ENCODE measurements around the gene PKHD1.
"Not testable (repeated sequence)": the region's sequence is repeated elsewhere in the genome, so short reads cannot be mapped to it uniquely, and the experiment has no call there.

The PKHD1 gene

GRCh38 chr6:52012582-52012981, 74.8 kb downstream of the PKHD1 start:
- Histone ChIP-seq H3K9me3 (ENCODE audit: low read length) (no peaks in the 10 kb centered on the region), H3K27me3 (ENCODE audit: control insufficient read depth in 1 of 2, insufficient read depth in 2 of 2, low read length in 2 of 2) (no peaks in the 10 kb centered on the region), H3K4me3 (ENCODE audit: low read depth in 1 of 2, low read length in 2 of 2) (no peak overlapping the region), H3K27ac (ENCODE audit: low read depth, low read length) (no peak overlapping the region), H3K4me1 (ENCODE audit: insufficient read depth, low read length) (peaks cover 5% of the 10 kb centered on the region), H3K36me3 (ENCODE audit: insufficient read depth, low read length) (no peaks in the 10 kb centered on the region), H3K9ac (ENCODE audit: low read length) (no peak overlapping the region)

DNA sequence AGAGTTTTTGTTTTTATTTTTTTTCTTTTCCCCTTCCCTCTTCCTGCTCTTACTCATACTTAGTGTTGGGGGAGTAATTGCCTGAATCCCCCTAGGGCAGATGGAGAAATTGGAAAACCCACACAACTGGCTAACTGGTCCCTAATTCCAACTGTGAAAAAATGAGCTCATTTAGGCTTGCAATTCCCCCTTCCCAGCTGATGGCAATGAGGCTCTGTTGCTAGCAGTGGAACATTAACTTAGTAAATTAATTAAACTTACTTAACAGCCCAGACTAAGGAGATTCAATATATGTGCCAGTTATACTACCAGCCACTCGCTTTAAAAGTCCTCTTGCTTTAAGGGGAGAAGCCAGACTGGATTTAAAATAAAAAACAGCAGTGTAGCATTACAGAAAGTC, 76.6 kb downstream of the PKHD1 start:
- Histone ChIP-seq H3K9me3 (ENCODE audit: low read length) (no peaks in the 10 kb centered on the region), H3K4me1 (ENCODE audit: insufficient read depth, low read length) (peaks cover 5% of the 10 kb centered on the region), H3K27ac (ENCODE audit: low read depth, low read length) (no peak overlapping the region), H3K9ac (ENCODE audit: low read length) (no peak overlapping the region), H3K4me3 (ENCODE audit: low read depth in 1 of 2, low read length in 2 of 2) (no peak overlapping the region), H3K36me3 (ENCODE audit: insufficient read depth, low read length) (no peaks in the 10 kb centered on the region), H3K27me3 (ENCODE audit: control insufficient read depth in 1 of 2, insufficient read depth in 2 of 2, low read length in 2 of 2) (no peaks in the 10 kb centered on the region)

DNA sequence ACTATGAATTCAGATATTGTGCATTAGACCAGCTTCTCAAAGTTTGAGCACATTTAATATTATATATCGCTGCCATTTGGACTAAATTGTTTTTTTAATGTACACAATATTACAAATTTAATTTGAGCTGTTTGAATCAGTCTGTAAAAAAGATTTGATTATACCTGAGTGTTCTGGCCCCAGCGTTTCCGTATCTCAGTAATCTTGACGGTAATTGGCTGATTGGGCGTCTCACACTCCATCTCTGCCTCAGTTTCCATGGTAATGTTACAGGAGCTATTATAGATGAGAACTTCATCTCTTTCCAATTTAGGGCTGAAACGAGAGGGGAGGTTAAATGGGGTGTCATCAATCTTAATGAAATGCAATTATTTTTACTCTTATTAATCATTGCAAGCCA, 77.3 kb downstream of the PKHD1 start:
- peaks cover 5% of the 10 kb centered on the region for H3K4me1 ChIP-seq (ENCODE audit: insufficient read depth, low read length)
- H3K9me3 ChIP-seq (ENCODE audit: low read length), result no peaks in the 10 kb centered on the region
- no peak overlapping the region for H3K27ac ChIP-seq (ENCODE audit: low read depth, low read length)
- no peaks in the 10 kb centered on the region for H3K27me3 ChIP-seq (ENCODE audit: control insufficient read depth in 1 of 2, insufficient read depth in 2 of 2, low read length in 2 of 2)
- no peak overlapping the region for H3K9ac ChIP-seq (ENCODE audit: low read length)
- no peak overlapping the region for H3K4me3 ChIP-seq (ENCODE audit: low read depth in 1 of 2, low read length in 2 of 2)
- no peaks in the 10 kb centered on the region for H3K36me3 ChIP-seq (ENCODE audit: insufficient read depth, low read length)

GRCh38 chr6:52009466-52010140, 77.8 kb downstream of the PKHD1 start:
- peaks cover 5% of the 10 kb centered on the region for H3K4me1 ChIP-seq (ENCODE audit: insufficient read depth, low read length)
- H3K9ac ChIP-seq (ENCODE audit: low read length), result no peak overlapping the region
- no peaks in the 10 kb centered on the region for H3K36me3 ChIP-seq (ENCODE audit: insufficient read depth, low read length)
- H3K4me3 ChIP-seq (ENCODE audit: low read depth in 1 of 2, low read length in 2 of 2), result no peak overlapping the region
- H3K27me3 ChIP-seq (ENCODE audit: control insufficient read depth in 1 of 2, insufficient read depth in 2 of 2, low read length in 2 of 2), result no peaks in the 10 kb centered on the region
- no peak overlapping the region for H3K27ac ChIP-seq (ENCODE audit: low read depth, low read length)
- H3K9me3 ChIP-seq (ENCODE audit: low read length), result no peaks in the 10 kb centered on the region

DNA sequence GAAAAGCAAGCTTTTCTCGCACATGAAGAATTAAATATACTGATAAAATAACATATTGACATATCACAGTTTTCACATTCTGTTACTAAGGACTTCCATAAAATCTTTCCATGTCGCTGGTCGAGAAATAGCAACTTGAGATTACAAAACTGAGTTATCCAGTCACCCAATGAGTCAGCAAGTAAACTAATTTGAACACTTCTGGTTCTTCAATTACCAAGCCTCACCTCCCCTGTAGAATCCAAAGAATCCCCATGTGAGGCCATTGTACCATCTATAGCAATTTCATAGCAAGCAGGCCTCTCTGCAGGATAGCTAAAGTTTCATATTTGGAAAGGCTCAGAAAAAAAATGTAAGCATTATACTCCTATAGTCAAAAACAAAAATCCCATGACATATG, 87.3 kb downstream of the PKHD1 start:
- H3K4me1 ChIP-seq (ENCODE audit: insufficient read depth, low read length), result peaks cover 5% of the 10 kb centered on the region
- H3K36me3 ChIP-seq (ENCODE audit: insufficient read depth, low read length), result no peaks in the 10 kb centered on the region
- H3K9me3 ChIP-seq (ENCODE audit: low read length), result no peaks in the 10 kb centered on the region
- no peak overlapping the region for H3K27ac ChIP-seq (ENCODE audit: low read depth, low read length)
- H3K4me3 ChIP-seq (ENCODE audit: low read depth in 1 of 2, low read length in 2 of 2), result no peak overlapping the region
- no peaks in the 10 kb centered on the region for H3K27me3 ChIP-seq (ENCODE audit: control insufficient read depth in 1 of 2, insufficient read depth in 2 of 2, low read length in 2 of 2)
- H3K9ac ChIP-seq (ENCODE audit: low read length), result no peak overlapping the region

DNA sequence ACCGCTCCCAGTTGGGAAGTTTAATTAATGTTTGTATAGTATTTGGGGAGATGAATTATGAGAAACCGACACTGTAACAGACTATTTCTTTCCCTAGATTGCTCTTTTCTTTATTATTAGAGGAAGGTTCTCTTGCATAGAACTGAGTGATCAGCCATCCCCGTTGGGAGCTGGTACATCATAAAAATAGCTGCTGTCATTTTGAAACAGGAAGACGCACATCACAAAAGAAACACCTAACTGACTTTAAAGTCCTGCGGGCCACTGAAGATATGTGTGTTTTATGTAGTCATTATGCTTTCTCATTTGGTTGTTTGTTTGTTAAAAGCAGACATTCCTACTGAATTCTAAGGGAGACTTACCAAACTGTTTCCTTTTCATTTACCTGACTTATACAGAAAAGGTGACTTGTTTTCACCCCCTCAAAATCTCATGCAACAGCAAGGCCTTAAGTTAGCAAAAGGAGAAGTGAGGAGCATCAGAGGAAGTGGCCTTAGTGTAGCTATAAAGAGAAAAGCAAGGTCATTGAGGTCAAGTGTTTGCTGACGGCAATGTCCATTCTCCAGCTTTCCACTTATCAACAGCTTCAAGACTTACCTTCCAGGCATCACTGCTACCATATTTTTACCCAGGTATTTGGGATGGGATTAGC, 91.0 kb downstream of the PKHD1 start:
- Histone ChIP-seq H3K4me3 (ENCODE audit: low read depth in 1 of 2, low read length in 2 of 2) (no peak overlapping the region), H3K9me3 (ENCODE audit: low read length) (no peaks in the 10 kb centered on the region), H3K9ac (ENCODE audit: low read length) (no peak overlapping the region), H3K36me3 (ENCODE audit: insufficient read depth, low read length) (no peaks in the 10 kb centered on the region), H3K27me3 (ENCODE audit: control insufficient read depth in 1 of 2, insufficient read depth in 2 of 2, low read length in 2 of 2) (no peaks in the 10 kb centered on the region), H3K4me1 (ENCODE audit: insufficient read depth, low read length) (peaks cover 12% of the 10 kb centered on the region), H3K27ac (ENCODE audit: low read depth, low read length) (no peak overlapping the region)

- no peaks in the 10 kb centered on the region for H3K27me3 ChIP-seq (ENCODE audit: control insufficient read depth in 1 of 2, insufficient read depth in 2 of 2, low read length in 2 of 2)
- H3K36me3 ChIP-seq (ENCODE audit: insufficient read depth, low read length), result no peaks in the 10 kb centered on the region
- H3K9me3 ChIP-seq (ENCODE audit: low read length), result no peaks in the 10 kb centered on the region
- no peak overlapping the region for H3K27ac ChIP-seq (ENCODE audit: low read depth, low read length)
- H3K4me3 ChIP-seq (ENCODE audit: low read depth in 1 of 2, low read length in 2 of 2), result no peak overlapping the region
- H3K4me1 ChIP-seq (ENCODE audit: insufficient read depth, low read length), result peaks cover 12% of the 10 kb centered on the region
- no peak overlapping the region for H3K9ac ChIP-seq (ENCODE audit: low read length)
These were observed 92.1 kb downstream of the PKHD1 start for GRCh38 chr6:51995214-51995755.

DNA sequence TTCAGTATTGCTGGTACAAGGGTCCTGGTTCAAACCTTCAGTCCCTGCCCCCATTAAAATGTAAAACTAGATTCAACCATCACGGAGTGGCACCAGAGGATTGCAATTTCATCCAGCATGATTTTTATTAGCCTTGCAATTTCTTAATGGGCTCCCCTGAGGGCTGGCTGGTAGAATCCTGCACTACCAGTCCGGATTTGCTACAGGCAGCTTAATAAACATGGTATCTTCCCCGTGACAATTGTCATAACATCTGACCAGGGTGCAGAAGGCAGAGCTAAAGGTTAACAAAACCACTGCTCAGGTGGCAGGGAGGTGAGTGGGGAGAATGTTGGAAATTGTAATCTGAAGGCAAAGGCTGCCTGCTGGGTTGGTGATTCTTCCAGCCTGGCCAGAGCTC, 94.5 kb downstream of the PKHD1 start:
- no peak overlapping the region for H3K27ac ChIP-seq (ENCODE audit: low read depth, low read length)
- H3K36me3 ChIP-seq (ENCODE audit: insufficient read depth, low read length), result no peaks in the 10 kb centered on the region
- peaks cover 12% of the 10 kb centered on the region for H3K4me1 ChIP-seq (ENCODE audit: insufficient read depth, low read length)

DNA sequence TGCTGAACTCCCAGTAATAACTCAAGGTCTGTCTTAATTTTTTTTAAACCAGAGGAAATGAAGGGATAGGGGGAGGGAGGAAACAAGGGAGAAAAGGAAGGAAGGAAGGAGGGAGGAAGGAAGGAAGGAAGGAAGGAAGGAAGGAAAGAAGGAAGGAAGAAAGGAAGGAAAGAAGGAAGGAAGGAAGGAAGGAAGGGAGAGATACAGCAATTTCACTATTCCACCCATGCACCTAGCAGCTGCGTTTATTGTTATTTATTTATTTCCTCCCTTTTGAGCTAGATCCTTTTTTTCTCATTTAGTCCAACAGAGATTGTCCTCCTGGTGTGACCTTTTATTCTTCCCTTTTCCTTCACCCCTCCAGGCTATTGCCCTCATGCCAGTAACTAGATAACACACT, 97.6 kb downstream of the PKHD1 start:
- Histone ChIP-seq H3K27me3 (ENCODE audit: control insufficient read depth in 1 of 2, insufficient read depth in 2 of 2, low read length in 2 of 2) (no peaks in the 10 kb centered on the region), H3K9me3 (ENCODE audit: low read length) (no peaks in the 10 kb centered on the region), H3K36me3 (ENCODE audit: insufficient read depth, low read length) (no peaks in the 10 kb centered on the region), H3K27ac (ENCODE audit: low read depth, low read length) (no peak overlapping the region), H3K4me1 (ENCODE audit: insufficient read depth, low read length) (peaks cover 4% of the 10 kb centered on the region), H3K4me3 (ENCODE audit: low read depth in 1 of 2, low read length in 2 of 2) (no peak overlapping the region), H3K9ac (ENCODE audit: low read length) (no peak overlapping the region)

More for the DNA sequence above, 94.5 kb downstream of the PKHD1 start:
- Histone ChIP-seq H3K9me3 (ENCODE audit: low read length) (no peaks in the 10 kb centered on the region), H3K27me3 (ENCODE audit: control insufficient read depth in 1 of 2, insufficient read depth in 2 of 2, low read length in 2 of 2) (no peaks in the 10 kb centered on the region), H3K4me3 (ENCODE audit: low read depth in 1 of 2, low read length in 2 of 2) (no peak overlapping the region), H3K9ac (ENCODE audit: low read length) (no peak overlapping the region)

DNA sequence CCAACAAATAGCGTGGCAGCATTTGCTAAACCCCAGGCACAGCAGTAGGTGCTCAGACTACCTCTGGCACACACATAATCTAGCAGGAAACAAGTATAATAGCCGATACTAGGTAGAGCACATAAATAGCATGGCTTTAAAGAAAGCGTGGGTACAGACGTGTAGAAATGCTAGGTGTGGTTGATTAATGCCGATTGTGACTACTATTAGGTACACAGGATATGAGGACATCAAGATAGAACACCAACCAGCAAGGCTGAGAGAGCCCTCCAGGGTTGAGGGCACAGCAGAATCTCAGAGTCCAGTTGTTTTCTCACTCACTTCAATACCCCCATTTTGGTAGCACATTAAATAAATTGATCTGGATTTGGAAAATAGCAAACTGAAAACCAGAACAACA, 100.5 kb downstream of the PKHD1 start:
- Histone ChIP-seq H3K9ac (ENCODE audit: low read length) (no peak overlapping the region), H3K4me3 (ENCODE audit: low read depth in 1 of 2, low read length in 2 of 2) (no peak overlapping the region), H3K9me3 (ENCODE audit: low read length) (no peaks in the 10 kb centered on the region), H3K27me3 (ENCODE audit: control insufficient read depth in 1 of 2, insufficient read depth in 2 of 2, low read length in 2 of 2) (no peaks in the 10 kb centered on the region), H3K4me1 (ENCODE audit: insufficient read depth, low read length) (peaks cover 11% of the 10 kb centered on the region), H3K36me3 (ENCODE audit: insufficient read depth, low read length) (no peaks in the 10 kb centered on the region), H3K27ac (ENCODE audit: low read depth, low read length) (no peak overlapping the region)

GRCh38 chr6:51983564-51983963, 103.8 kb downstream of the PKHD1 start:
- H3K4me3 ChIP-seq (ENCODE audit: low read depth in 1 of 2, low read length in 2 of 2), result no peak overlapping the region
- H3K36me3 ChIP-seq (ENCODE audit: insufficient read depth, low read length), result no peaks in the 10 kb centered on the region
- no peaks in the 10 kb centered on the region for H3K9me3 ChIP-seq (ENCODE audit: low read length)
- H3K9ac ChIP-seq (ENCODE audit: low read length), result no peak overlapping the region
- peaks cover 11% of the 10 kb centered on the region for H3K4me1 ChIP-seq (ENCODE audit: insufficient read depth, low read length)
- H3K27ac ChIP-seq (ENCODE audit: low read depth, low read length), result no peak overlapping the region
- no peaks in the 10 kb centered on the region for H3K27me3 ChIP-seq (ENCODE audit: control insufficient read depth in 1 of 2, insufficient read depth in 2 of 2, low read length in 2 of 2)

DNA sequence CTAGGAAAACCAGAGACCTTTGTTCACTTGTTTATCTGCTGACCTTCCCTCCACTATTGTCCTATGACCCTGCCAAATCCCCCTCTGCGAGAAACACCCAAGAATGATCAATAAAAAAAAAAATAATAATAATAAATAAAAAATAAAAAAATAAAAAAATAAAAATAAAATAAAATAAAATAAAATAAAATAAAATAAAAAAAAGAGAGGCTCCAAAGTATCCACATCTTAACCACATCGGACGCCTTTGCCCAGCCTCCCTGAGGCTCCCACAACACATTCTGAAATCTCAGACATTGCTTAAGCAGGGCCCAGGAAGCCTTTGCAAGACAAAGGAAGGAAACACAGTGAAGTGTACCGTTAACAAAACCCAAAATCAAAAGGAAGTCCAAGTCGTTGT, 104.7 kb downstream of the PKHD1 start:
- H3K27ac ChIP-seq (ENCODE audit: low read depth, low read length); H3K27me3 ChIP-seq (ENCODE audit: control insufficient read depth in 1 of 2, insufficient read depth in 2 of 2, low read length in 2 of 2); H3K9ac ChIP-seq (ENCODE audit: low read length); H3K9me3 ChIP-seq (ENCODE audit: low read length); H3K36me3 ChIP-seq (ENCODE audit: insufficient read depth, low read length); H3K4me3 ChIP-seq (ENCODE audit: low read depth in 1 of 2, low read length in 2 of 2): not testable (repeated sequence)
- H3K4me1 ChIP-seq (ENCODE audit: insufficient read depth, low read length), result peaks cover 11% of the 10 kb centered on the region

Data from muscle layer of colon (tissue), 2 donors.